Thoracic aorta (tissue), 2 donors: ENCODE results near the gene KRTAP24-1. TPM values are rescaled to one million over a fixed set of nuclear protein-coding genes. Genes with fewer than 3 reads are reported as not detected.

Source experiments
- ATAC-seq: fragments of 150-250 bp; one replicate; pipeline ENCODE4 v1.8.0; 2017; ENCODE audit warnings: low read depth; ENCODE audit not compliant: insufficient number of reproducible peaks, low FRiP score
- DNase-seq: peaks from one replicate; pipeline ENCODE4 v3.0.0-alpha.2; 2020; ENCODE audit warnings: low spot score
- H3K27ac ChIP-seq, 2 donors: fragments of 200-600 bp; sonication (generic); 1 replicate in 1 of 2; 2 replicates in 1 of 2; pipeline ENCODE4 v1.5.1; 2016; ENCODE audit warnings: mild to moderate bottlenecking in 2 of 2, moderate library complexity in 2 of 2
- H3K27me3 ChIP-seq: fragments of 200-600 bp; sonication (generic); replicated peaks from 2 replicates; pipeline ENCODE4 v1.6.0; 2016; ENCODE audit warnings: mild to moderate bottlenecking; ENCODE audit not compliant: insufficient read depth
- H3K36me3 ChIP-seq: fragments of 200-600 bp; sonication (generic); one replicate; pipeline ENCODE4 v1.5.1; 2016
- H3K4me1 ChIP-seq, 2 donors: fragments of 200-600 bp; sonication (generic); 1 replicate in 1 of 2; 2 replicates in 1 of 2; pipeline versions ENCODE4 v1.5.1 to v1.6.0; 2016; ENCODE audit warnings: low read depth in 2 of 2, mild to moderate bottlenecking in 1 of 2; ENCODE audit not compliant: control insufficient read depth in 1 of 2
- H3K4me3 ChIP-seq: fragments of 200-600 bp; sonication (generic); 2 replicates; pipeline ENCODE4 v1.5.1; 2016; ENCODE audit warnings: mild to moderate bottlenecking
- H3K9me3 ChIP-seq: fragments of 200-600 bp; sonication (generic); 2 replicates; pipeline ENCODE4 v1.5.1; 2016
- total RNA-seq, 2 donors: library from RNA; depleted of rRNA; stranded (reverse); fragments of >200 nt; gene quantifications; one replicate each; pipeline versions ENCODE4 v1.1.0 to v1.2.3, GENCODE V29; 2016
- TF ChIP-seq, protein P1 (sequence below): fragments of 200-600 bp; sonication (generic); IDR thresholded peaks from one replicate; pipeline ENCODE4 v1.5.1; 2019; ENCODE audit warnings: antibody characterized with exemption

Gene KRTAP24-1
- total RNA-seq, 2 donors from 2014 or later, result not detected

DNA sequence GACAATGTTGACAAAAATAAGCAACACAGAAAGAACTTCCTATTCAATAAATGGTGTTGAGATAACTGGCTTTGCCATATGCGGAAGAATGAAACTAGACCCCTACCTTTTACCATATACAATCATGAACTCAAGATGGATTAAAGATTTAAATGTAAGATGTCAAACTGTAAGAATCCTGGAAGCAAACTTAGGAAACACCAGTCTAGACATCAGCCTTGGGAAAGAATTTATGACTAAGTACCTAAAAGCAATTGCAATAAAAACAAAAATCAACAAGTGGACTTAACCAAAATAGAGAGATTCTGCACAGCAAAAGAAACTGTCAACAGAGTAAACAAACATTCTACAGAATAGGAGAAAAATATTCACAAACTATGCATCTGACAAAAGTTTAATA is 50.7 kb downstream of the KRTAP24-1 start:
- Histone ChIP-seq H3K27me3 (no peaks in the 10 kb centered on the region), H3K9me3 (no peaks in the 10 kb centered on the region), H3K4me3 (no peak overlapping the region), H3K36me3 (no peaks in the 10 kb centered on the region), H3K4me1 (no peaks in the 10 kb centered on the region), H3K27ac (no peak overlapping the region)
- DNase-seq (no peak), ATAC-seq (no peak)
- TF ChIP-seq, protein P1, sequence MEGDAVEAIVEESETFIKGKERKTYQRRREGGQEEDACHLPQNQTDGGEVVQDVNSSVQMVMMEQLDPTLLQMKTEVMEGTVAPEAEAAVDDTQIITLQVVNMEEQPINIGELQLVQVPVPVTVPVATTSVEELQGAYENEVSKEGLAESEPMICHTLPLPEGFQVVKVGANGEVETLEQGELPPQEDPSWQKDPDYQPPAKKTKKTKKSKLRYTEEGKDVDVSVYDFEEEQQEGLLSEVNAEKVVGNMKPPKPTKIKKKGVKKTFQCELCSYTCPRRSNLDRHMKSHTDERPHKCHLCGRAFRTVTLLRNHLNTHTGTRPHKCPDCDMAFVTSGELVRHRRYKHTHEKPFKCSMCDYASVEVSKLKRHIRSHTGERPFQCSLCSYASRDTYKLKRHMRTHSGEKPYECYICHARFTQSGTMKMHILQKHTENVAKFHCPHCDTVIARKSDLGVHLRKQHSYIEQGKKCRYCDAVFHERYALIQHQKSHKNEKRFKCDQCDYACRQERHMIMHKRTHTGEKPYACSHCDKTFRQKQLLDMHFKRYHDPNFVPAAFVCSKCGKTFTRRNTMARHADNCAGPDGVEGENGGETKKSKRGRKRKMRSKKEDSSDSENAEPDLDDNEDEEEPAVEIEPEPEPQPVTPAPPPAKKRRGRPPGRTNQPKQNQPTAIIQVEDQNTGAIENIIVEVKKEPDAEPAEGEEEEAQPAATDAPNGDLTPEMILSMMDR, result no peak

Other genes starting within 250 kb of the KRTAP24-1 start
- not detected for gene CLDN17, start 116.1 kb downstream of the KRTAP24-1 start, total RNA-seq
- gene CLDN8, start 66.9 kb downstream of the KRTAP24-1 start, total RNA-seq, result not detected
- gene KRTAP25-1, start 6.6 kb upstream of the KRTAP24-1 start, total RNA-seq, result not detected
- not detected for gene KRTAP26-1, start 37.4 kb upstream of the KRTAP24-1 start, total RNA-seq
- not detected for gene KRTAP27-1, start 54.7 kb upstream of the KRTAP24-1 start, total RNA-seq
- not detected for gene KRTAP23-1, start 65.7 kb upstream of the KRTAP24-1 start, total RNA-seq
- not detected for gene KRTAP13-2, start 89.3 kb upstream of the KRTAP24-1 start, total RNA-seq
- gene KRTAP13-1, start 113.1 kb upstream of the KRTAP24-1 start, total RNA-seq, result not detected
- not detected for gene KRTAP13-3, start 143.0 kb upstream of the KRTAP24-1 start, total RNA-seq
- gene KRTAP13-4, start 147.3 kb upstream of the KRTAP24-1 start, total RNA-seq, result not detected
- gene KRTAP15-1, start 157.3 kb upstream of the KRTAP24-1 start, total RNA-seq, result not detected
- gene KRTAP19-1, start 197.4 kb upstream of the KRTAP24-1 start, total RNA-seq, result not detected
- gene KRTAP19-2, start 204.5 kb upstream of the KRTAP24-1 start, total RNA-seq, result not detected
- gene KRTAP19-3, start 209.1 kb upstream of the KRTAP24-1 start, total RNA-seq, result not detected
- not detected for gene KRTAP19-4, start 214.2 kb upstream of the KRTAP24-1 start, total RNA-seq
- not detected for gene KRTAP19-5, start 219.2 kb upstream of the KRTAP24-1 start, total RNA-seq